Lower leg skin (tissue), 4 donors: ENCODE results near the gene ESPL1. TPM values are rescaled to one million over a fixed set of nuclear protein-coding genes. Genes with fewer than 3 reads are reported as not detected.
"Not testable (repeated sequence)": the region's sequence is repeated elsewhere in the genome, so short reads cannot be mapped to it uniquely, and the experiment has no call there.

Source experiments
- DNase-seq, 2 donors: peaks; one replicate each; pipeline ENCODE4 v3.0.0-alpha.2; 2019; ENCODE audit warnings: low spot score in 2 of 2
- H3K4me3 ChIP-seq: fragments of 200-600 bp; sonication (generic); 2 replicates; pipeline ENCODE4 v1.5.1; 2017; ENCODE audit warnings: mild to moderate bottlenecking, low read depth; ENCODE audit not compliant: poor library complexity, severe bottlenecking
- CTCF ChIP-seq, 3 donors: fragments of 450-650 bp; IDR thresholded peaks; one replicate each; pipeline ENCODE4 v1.5.1; 2016; ENCODE audit warnings: antibody characterized with exemption in 3 of 3, mild to moderate bottlenecking in 3 of 3, moderate library complexity in 2 of 3
- POLR2A ChIP-seq, 2 donors: fragments of 450-650 bp; IDR thresholded peaks; one replicate each; pipeline ENCODE4 v1.6.1; 2016 to 2017; ENCODE audit warnings: antibody characterized with exemption in 2 of 2, mild to moderate bottlenecking in 1 of 2, moderate library complexity in 1 of 2
- WGBS, 2 donors: methylation state at CpG; one replicate each; pipeline ENCODE4 v1.1.5; 2018; 5-methylcytosine and 5-hydroxymethylcytosine counted together
- intact Hi-C: fragments of 100-400 bp; cut with DNase I; formaldehyde crosslinking; loops from one replicate; pipeline ENCODE4 v1.15.0; 2023; ENCODE audit warnings: low total_unique reads
- total RNA-seq, 4 donors: library from RNA; depleted of rRNA; stranded (reverse); fragments of >200 nt; gene quantifications; one replicate each; pipeline ENCODE4 v1.1.0, GENCODE V29; 2016

Gene ESPL1
- total RNA-seq, 4 donors from 2014 or later = 4.7 to 13.6 (median 5.8) TPM

- peak within 1 kb of the TSS; percentile 89 for H3K4me3 ChIP-seq
- intact Hi-C loops = no loop called here
- 0 to 1% methylated on average over 39 to 42 of the region's 42 CpGs for WGBS, 2 donors
- TF ChIP-seq POLR2A (IDR thresholded peaks at IDR 0.05) (peak in 1 of 2 donors; percentile 34), CTCF (IDR thresholded peaks at IDR 0.05) (no peak)
- peak; percentile 85 to 97 for DNase-seq
Observed at GRCh38 chr12:53295070-53295890, 27.2 kb downstream of the ESPL1 start, which contains the start of gene PFDN5. Gene PFDN5, plus strand, starts transcription at chr12:53295542. Its CDS starts 26 bp downstream, at chr12:53295568.

- H3K4me3 ChIP-seq = peak overlapping the region; percentile 89
- TF ChIP-seq POLR2A (IDR thresholded peaks at IDR 0.05) (no peak), CTCF (IDR thresholded peaks at IDR 0.05) (no peak)
- WGBS, 2 donors = 1% methylated on average over 12 of the region's 12 CpGs
- intact Hi-C loops = no loop called here
- no peak for DNase-seq
Observed at GRCh38 chr12:53295891-53296219, 27.8 kb downstream of the ESPL1 start.

- intact Hi-C loops, H3K4me3 ChIP-seq, DNase-seq: not testable (repeated sequence)
- WGBS, 2 donors = 92 to 94% methylated on average over 10 of the region's 10 CpGs
Observed at GRCh38 chr12:53297106-53297505, 29.0 kb downstream of the ESPL1 start.

GRCh38 chr12:53298164-53298563 is 30.1 kb downstream of the ESPL1 start:
- DNase-seq = no peak
- intact Hi-C loops = no loop called here
- TF ChIP-seq POLR2A (IDR thresholded peaks at IDR 0.05) = no peak
- TF ChIP-seq CTCF (IDR thresholded peaks at IDR 0.05) = no peak
- H3K4me3 ChIP-seq = no peak overlapping the region
- WGBS, 2 donors = 42 to 61% methylated on average over 5 of the region's 5 CpGs

- peak in 1 of 2 donors; percentile 42 for DNase-seq
- intact Hi-C loops = no loop called here
- H3K4me3 ChIP-seq = no peak overlapping the region
- 37 to 39% methylated on average over 5 of the region's 5 CpGs for WGBS, 2 donors
- TF ChIP-seq CTCF (IDR thresholded peaks at IDR 0.05) (no peak), POLR2A (IDR thresholded peaks at IDR 0.05) (no peak)
Observed at GRCh38 chr12:53299101-53299453, 31.0 kb downstream of the ESPL1 start.

GRCh38 chr12:53299454-53300180 is 31.5 kb downstream of the ESPL1 start, which contains the start of gene MYG1:
Gene MYG1, plus strand, starts transcription at chr12:53299695. Its CDS starts 43 bp downstream, at chr12:53299738.
- DNase-seq = peak; percentile 75 to 94
- intact Hi-C loops = no loop called here
- TF ChIP-seq CTCF (IDR thresholded peaks at IDR 0.05) (no peak), POLR2A (IDR thresholded peaks at IDR 0.05) (no peak)
- WGBS, 2 donors = 1% methylated on average over 23 to 42 of the region's 51 CpGs
- H3K4me3 ChIP-seq = peak within 1 kb of the TSS; percentile 64
